Stimulated activated CD4-positive, alpha-beta T cell treated with anti-CD3 and anti-CD28 coated beads, Interleukin-12 subunit alpha, Interleukin-12 subunit beta, amount 100 ng/mL, for 24 hours (primary cell): ENCODE results near the gene ATG7.

Experiments used
- DNase-seq, 2 experiments: peaks; one replicate each; pipeline ENCODE4 v3.0.0-alpha.2; 2020; ENCODE audit warnings: low read depth in 2 of 2

The ATG7 gene

DNA sequence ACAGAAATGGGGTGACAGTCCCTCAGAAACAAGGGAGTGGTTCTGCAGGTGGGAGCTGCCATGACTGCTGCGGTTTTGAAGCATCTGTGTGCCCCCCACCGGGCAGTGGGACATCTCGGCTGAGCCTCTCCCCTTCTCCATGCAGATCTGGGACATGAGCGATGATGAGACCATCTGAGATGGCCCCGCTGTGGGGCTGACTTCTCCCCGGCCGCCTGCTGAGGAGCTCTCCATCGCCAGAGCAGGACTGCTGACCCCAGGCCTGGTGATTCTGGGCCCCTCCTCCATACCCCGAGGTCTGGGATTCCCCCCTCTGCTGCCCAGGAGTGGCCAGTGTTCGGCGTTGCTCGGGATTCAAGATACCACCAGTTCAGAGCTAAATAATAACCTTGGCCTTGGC lies 282.5 kb downstream of the ATG7 start:
- no peak for DNase-seq

DNA sequence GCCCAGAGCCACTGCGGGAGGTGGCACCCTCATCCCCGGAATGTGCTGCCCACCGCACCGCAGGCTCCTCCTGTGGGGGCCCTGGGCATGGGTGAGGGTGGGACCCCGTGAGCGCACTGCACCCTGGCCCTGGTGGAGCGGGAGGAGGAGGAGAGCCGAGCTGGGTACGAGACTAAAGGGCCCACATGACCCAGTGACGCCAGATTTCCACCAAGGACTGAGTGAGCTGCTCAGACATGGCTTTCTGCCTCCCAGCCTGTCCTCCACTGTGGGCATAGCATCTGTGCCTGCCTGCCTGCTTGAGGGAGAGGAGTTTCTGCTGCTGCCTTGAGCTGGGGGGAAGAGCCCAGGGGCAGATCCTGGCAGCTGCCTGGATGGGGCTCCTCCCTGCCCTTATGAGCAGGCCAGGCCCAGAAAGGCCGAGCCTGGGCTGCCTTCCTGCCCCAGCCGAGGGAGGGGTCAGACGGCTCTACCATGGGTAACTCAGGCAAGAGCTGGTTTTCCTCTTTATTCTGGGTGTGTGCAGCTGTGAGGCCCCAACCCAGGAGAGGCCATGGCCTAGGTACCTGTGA lies 283.1 kb downstream of the ATG7 start:
- no peak for DNase-seq

DNA sequence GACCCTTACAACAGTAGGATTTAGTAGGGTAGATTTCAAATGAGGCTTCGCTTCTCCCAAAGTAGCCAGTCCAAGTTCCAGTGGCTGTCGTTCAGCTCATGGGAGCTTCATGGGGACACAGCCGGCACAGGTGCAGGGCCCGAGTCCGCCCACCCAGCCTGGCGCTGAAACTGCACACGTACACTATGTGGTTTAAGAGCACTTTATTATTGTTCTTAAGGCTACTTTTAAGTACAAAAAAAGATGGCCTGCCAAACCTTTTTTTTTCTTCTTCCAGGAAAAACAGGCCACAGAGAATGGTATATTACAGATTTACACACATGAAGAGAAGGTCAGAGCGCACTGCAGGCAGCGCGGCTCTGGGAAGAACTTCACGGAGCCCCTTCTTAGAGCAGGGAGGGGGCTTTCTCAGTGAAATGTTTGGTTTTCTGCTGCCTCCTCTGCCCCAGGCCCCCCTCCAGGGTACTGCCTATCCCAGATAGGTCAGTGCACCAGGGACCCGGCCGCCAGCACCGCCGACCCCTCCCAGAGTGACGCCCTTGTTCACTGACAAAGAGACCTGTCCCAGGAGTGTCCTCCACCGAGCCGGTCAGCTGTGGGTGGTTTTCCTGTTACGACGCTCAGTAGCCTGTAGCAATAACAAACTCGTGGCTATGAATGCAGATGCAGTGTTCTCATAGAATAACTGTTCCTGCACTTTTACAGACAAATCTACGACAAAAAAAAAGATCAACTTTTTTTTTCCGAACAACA lies 283.9 kb downstream of the ATG7 start:
- DNase-seq = no peak

GRCh38 chr3:11556851-11557644 lies 284.9 kb downstream of the ATG7 start:
- DNase-seq = no peak

DNA sequence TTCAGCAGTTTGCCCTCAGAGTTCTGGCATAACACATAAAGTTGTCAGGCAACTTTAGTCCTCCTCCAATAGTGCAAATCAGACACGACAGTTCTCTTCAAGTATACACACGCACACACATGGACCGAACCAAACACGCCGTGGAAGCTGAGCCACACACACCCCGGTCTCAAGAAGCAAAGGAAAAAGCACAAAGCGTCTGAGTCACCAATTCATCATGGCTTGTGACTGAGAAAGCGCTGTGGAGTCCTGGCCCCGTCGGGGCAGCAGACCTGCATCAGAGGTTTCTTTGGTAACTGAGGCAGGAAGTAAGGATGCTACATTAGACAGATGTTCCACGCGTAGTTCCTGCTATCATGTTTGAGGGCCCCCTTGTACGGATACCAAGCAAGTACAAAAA lies 285.8 kb downstream of the ATG7 start:
- no peak for DNase-seq

DNA sequence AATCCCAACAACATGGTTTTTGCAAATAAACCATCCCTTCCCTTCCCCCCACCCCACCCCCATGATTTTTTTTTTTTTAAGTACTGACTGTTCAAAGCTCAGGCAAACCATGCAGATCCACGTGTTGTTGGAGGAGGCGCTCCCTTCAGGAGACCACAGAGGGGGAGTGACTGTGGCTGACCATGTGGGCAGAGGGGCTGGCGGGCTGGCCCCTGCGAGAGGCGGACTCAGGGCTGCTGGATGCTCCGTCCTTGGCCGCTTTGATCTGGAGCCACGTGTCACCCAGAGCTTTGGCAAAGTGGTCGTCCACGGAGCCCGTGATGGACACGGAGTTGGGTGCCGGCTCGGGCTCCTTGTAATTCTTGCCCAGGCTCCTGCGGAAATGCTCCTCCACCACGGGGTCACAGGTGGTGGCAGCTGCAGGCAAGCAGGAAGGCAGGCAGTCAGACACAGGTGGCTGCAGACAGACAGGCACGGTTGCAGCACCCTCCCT lies 286.3 kb downstream of the ATG7 start:
- DNase-seq = no peak

GRCh38 chr3:11558918-11559815 lies 287.0 kb downstream of the ATG7 start:
- no peak for DNase-seq

DNA sequence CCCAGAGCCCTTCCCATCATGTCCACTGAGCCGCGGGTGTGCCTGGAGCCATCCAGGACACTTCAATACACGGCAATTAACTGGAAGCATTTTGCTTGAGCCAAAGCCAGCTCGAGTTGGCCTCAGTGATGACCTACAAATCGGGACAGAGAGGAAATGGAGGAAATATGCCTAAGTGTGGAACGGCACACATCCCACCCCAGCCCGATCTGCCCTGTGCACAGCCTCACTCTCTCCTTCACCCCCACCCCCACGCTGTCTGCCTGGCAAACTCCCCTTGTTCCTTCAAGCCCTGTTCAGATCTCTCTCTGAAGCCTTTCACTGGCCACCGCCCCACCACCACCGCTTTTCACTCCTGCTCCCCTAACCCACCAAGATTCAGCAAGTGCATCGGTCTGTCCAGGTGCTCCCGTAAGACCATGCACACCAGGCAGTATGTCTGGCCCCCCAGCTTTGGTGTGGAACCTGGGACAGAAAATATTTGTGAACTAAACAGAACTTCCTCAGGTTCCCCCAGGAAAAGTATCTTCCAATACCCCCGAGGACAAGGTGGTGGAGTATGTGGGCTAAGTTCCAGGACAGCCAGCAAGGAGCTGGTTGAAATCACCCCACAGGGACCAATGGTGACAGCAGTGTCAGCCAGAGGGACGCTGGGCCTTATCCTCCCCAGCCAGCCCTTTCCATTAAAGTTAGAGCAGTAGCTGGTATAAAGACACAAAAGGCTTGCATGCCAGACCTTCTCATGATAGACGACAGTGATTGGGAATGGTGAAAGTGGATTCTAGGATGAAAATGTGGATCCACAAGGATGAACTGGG lies 287.8 kb downstream of the ATG7 start:
- no peak for DNase-seq

- no peak for DNase-seq
These were observed 288.5 kb downstream of the ATG7 start for GRCh38 chr3:11560746-11561145.

GRCh38 chr3:11562277-11562881 lies 290.2 kb downstream of the ATG7 start:
- no peak for DNase-seq

DNA sequence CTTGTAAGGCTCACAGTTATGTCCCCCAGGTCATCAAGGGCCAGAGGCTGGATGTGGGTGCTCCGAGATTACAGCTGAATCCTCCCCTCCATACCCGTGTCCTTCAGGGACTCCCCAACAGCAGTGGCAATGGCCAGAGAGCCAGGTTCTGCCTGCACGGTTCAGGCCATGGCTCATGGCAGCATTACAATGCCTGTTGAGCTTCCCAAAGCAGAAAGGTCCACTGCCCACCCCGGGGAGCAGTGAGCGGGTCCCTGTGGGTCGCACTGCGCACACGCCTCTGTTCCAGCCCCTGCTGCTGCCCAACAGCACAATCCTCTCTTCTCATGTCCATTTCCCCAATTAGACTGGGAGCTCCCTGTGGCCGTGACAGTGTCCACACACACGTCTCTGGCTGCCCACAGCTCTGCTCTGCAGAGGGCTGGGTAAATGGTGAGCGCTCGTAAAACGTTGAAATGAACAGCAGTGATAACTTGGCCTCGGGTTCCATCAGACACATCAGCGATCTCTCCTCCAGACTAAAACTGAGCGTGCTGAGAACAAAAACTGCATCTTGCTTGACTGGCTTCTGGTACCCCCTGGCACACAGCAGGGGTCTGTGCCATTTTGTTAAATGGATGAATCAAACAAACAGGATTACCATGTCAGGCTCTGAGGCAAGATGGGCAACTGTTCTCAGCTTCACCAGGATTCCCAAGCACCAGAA lies 291.1 kb downstream of the ATG7 start:
- DNase-seq = no peak

GRCh38 chr3:11563865-11564185 lies 291.6 kb downstream of the ATG7 start:
- no peak for DNase-seq

- DNase-seq = no peak
These were observed 292.4 kb downstream of the ATG7 start for GRCh38 chr3:11564577-11565001.

- DNase-seq = no peak
These were observed 292.9 kb downstream of the ATG7 start for GRCh38 chr3:11565072-11565471.

GRCh38 chr3:11565492-11565891 lies 293.3 kb downstream of the ATG7 start:
- DNase-seq = no peak

DNA sequence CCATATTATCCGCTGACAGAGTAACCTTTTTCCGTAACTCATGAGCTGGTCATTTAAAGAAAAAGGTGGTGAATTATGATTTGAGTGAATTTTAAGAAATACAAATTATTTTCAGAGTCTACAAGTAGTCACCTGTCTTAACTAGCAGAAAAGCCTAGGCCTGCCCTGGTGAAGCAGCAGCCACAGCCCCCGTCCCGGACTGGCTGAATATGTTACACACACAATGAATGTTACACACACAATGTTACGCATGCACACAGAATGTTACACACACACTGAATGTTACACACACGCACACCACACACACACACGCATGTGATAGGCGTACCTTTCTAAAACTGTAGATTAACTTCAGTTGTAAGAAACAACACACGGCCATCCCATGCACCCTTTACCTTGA lies 293.7 kb downstream of the ATG7 start:
- DNase-seq = no peak

DNA sequence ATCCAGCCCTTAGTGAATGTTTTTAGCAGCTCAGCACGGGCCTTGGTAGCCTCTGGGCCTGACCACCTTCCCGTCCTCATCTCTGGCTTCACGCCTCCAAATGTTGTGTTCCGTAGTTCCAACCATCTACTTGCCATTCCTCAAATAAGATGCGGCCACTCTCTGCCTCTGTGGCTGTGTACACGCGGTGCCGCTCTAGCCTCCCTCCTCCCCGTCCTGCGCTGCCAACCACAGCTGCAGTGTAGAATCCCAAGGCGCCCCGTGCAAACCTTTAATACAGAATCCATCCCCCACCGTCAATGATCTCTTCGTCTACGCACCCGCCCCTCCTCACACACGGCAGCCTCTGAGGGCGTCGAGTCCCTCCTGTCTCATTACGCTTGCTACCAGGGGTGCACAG lies 294.3 kb downstream of the ATG7 start:
- no peak for DNase-seq

- no peak for DNase-seq
These were observed 294.7 kb downstream of the ATG7 start for GRCh38 chr3:11566916-11567315.

GRCh38 chr3:11567516-11568467 lies 295.6 kb downstream of the ATG7 start:
- no peak for DNase-seq
